SK-N-SH treated with all-trans-retinoic acid at 6 μM for 48 hours (cell line): Measurements from ENCODE around the gene GRIK4.

Experiments used
- ATAC-seq: fragments of 200-7000 bp; cut with Tn5 transposase; 3 replicates; pipeline ENCODE4 v1.9.1; 2020; ENCODE audit warnings: mild to moderate bottlenecking, moderate library complexity
- BACH2 ChIP-seq: fragments of 250-450 bp; sonication (Bioruptor Pico); IDR thresholded peaks from 2 replicates; pipeline ENCODE4 v1.9.0; 2021; ENCODE audit warnings: mild to moderate bottlenecking, borderline replicate concordance
- CREB5 ChIP-seq: fragments of 250-450 bp; sonication (Bioruptor Pico); IDR thresholded peaks from 2 replicates; pipeline ENCODE4 v1.5.1; 2020; ENCODE audit warnings: low read depth, mild to moderate bottlenecking, moderate library complexity
- CSDC2 ChIP-seq: fragments of 250-450 bp; sonication (Bioruptor Pico); IDR thresholded peaks from 2 replicates; pipeline ENCODE4 v1.5.0; 2020; ENCODE audit warnings: mild to moderate bottlenecking, moderate library complexity
- ESRRG ChIP-seq: fragments of 250-450 bp; sonication (Bioruptor Pico); IDR thresholded peaks from 2 replicates; pipeline ENCODE4 v1.6.1; 2021; ENCODE audit warnings: mild to moderate bottlenecking
- GLIS3 ChIP-seq: fragments of 250-450 bp; sonication (Bioruptor Pico); IDR thresholded peaks from 2 replicates; pipeline ENCODE4 v1.5.0; 2020; ENCODE audit warnings: mild to moderate bottlenecking, moderate library complexity
- ISL1 ChIP-seq: fragments of 250-450 bp; sonication (Bioruptor Pico); IDR thresholded peaks from 2 replicates; pipeline ENCODE4 v2.1.2; 2022; ENCODE audit warnings: mild to moderate bottlenecking, moderate library complexity
- OSR1 ChIP-seq: fragments of 250-450 bp; sonication (Bioruptor Pico); IDR thresholded peaks from 2 replicates; pipeline ENCODE4 v1.8.0; 2022; ENCODE audit warnings: moderate library complexity, mild to moderate bottlenecking, inconsistent platforms
- PPARA ChIP-seq: fragments of 250-450 bp; sonication (Bioruptor Pico); IDR thresholded peaks from 2 replicates; pipeline ENCODE4 v1.5.0; 2020; ENCODE audit warnings: mild to moderate bottlenecking, borderline replicate concordance
- RARB ChIP-seq: fragments of 250-450 bp; sonication (Bioruptor Pico); IDR thresholded peaks from 2 replicates; pipeline ENCODE4 v1.8.0; 2021; ENCODE audit warnings: mild to moderate bottlenecking, moderate library complexity
- SNAI2 ChIP-seq: fragments of 250-450 bp; sonication (Bioruptor Pico); IDR thresholded peaks from 2 replicates; pipeline ENCODE4 v1.5.0; 2020; ENCODE audit warnings: mild to moderate bottlenecking, moderate library complexity
- TCF4 ChIP-seq: fragments of 250-450 bp; sonication (Bioruptor Pico); IDR thresholded peaks from 2 replicates; pipeline ENCODE4 v1.8.0; 2021; ENCODE audit warnings: mild to moderate bottlenecking, moderate library complexity, borderline replicate concordance
- TOX ChIP-seq: fragments of 250-450 bp; sonication (Bioruptor Pico); IDR thresholded peaks from 2 replicates; pipeline ENCODE4 v1.8.0; 2021; ENCODE audit warnings: mild to moderate bottlenecking, moderate library complexity, borderline replicate concordance
- ZC3H10 ChIP-seq: fragments of 250-450 bp; sonication (Bioruptor Pico); IDR thresholded peaks from 2 replicates; pipeline ENCODE4 v1.5.1; 2021; ENCODE audit warnings: mild to moderate bottlenecking, moderate library complexity
- ZFP3 ChIP-seq: fragments of 250-450 bp; sonication (Bioruptor Pico); IDR thresholded peaks from 2 replicates; pipeline ENCODE4 v1.5.0; 2020; ENCODE audit warnings: mild to moderate bottlenecking, moderate library complexity
- ZFP30 ChIP-seq: fragments of 450-650 bp; formaldehyde crosslinking; IDR thresholded peaks from 2 replicates; pipeline ENCODE4 v1.5.0; 2022; ENCODE audit warnings: mild to moderate bottlenecking, moderate library complexity
- ZNF565 ChIP-seq: fragments of 450-650 bp; formaldehyde crosslinking; conservative IDR thresholded peaks from 2 replicates; pipeline ENCODE4 v1.5.0; 2020; ENCODE audit warnings: low read depth, mild to moderate bottlenecking, moderate library complexity
- ZNF8 ChIP-seq: fragments of 450-650 bp; formaldehyde crosslinking; IDR thresholded peaks from 2 replicates; pipeline ENCODE4 v1.5.0; 2020; ENCODE audit warnings: mild to moderate bottlenecking, moderate library complexity
- TF ChIP-seq, protein P1 (sequence below): fragments of 250-450 bp; sonication (Bioruptor Pico); IDR thresholded peaks from 2 replicates; pipeline ENCODE4 v1.5.0; 2020; ENCODE audit warnings: mild to moderate bottlenecking, moderate library complexity
- TF ChIP-seq, protein P2 (sequence below): fragments of 250-450 bp; sonication (Bioruptor Pico); IDR thresholded peaks from 2 replicates; pipeline ENCODE4 v1.8.0; 2020; ENCODE audit warnings: mild to moderate bottlenecking, moderate library complexity, borderline replicate concordance
- TF ChIP-seq, protein P3 (sequence below): fragments of 250-450 bp; sonication (Bioruptor Pico); IDR thresholded peaks from 2 replicates; pipeline ENCODE4 v1.5.1; 2021; ENCODE audit warnings: mild to moderate bottlenecking, moderate library complexity

GRIK4 gene

DNA sequence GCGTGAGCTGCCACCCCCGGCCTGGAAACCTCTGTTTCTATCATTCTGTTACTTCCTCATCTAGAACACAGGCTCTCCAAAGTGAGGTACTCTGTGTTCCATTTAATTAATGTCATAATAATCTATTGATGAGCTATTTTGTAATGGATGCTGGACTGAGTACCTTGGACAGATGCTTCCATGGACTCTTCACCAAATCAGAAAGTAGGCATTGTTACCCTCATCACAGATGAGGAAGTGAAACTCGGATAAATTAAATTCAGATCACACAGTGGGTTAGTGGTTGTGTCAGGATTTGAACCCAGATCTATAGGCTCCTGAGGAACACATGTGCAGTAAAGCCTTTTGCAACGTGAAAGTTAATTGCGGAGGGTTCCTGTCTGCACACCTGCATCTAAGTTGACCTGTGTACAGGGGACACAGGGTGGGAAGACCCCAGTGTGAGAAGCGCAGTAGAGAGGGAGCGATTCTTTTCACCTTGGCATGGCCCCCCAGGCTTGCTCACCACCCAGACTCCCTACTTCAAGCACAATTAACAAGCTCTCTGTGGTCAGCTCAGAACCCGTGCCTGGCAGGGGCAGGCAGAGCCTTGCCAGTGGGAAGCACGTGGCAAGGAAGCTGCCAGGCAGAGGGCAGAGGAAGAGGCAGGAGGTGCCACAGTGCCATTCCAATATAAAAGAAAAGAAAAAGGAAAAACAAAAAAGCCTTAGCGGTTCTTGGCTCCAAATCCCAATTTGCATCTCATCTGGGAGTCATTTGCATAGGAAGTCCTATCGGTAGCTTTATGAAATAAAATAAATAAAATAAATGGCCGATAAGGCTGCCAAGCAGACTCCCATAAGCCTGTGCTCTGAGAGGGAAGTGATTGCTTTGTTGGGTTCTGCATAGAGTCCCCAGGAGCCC, 239.3 kb downstream of the GRIK4 start:
- TF ChIP-seq ZNF8 (CRISPR knock-in tag), result no peak
- TF ChIP-seq ZFP30 (CRISPR knock-in tag), result no peak
- TF ChIP-seq, protein P1, sequence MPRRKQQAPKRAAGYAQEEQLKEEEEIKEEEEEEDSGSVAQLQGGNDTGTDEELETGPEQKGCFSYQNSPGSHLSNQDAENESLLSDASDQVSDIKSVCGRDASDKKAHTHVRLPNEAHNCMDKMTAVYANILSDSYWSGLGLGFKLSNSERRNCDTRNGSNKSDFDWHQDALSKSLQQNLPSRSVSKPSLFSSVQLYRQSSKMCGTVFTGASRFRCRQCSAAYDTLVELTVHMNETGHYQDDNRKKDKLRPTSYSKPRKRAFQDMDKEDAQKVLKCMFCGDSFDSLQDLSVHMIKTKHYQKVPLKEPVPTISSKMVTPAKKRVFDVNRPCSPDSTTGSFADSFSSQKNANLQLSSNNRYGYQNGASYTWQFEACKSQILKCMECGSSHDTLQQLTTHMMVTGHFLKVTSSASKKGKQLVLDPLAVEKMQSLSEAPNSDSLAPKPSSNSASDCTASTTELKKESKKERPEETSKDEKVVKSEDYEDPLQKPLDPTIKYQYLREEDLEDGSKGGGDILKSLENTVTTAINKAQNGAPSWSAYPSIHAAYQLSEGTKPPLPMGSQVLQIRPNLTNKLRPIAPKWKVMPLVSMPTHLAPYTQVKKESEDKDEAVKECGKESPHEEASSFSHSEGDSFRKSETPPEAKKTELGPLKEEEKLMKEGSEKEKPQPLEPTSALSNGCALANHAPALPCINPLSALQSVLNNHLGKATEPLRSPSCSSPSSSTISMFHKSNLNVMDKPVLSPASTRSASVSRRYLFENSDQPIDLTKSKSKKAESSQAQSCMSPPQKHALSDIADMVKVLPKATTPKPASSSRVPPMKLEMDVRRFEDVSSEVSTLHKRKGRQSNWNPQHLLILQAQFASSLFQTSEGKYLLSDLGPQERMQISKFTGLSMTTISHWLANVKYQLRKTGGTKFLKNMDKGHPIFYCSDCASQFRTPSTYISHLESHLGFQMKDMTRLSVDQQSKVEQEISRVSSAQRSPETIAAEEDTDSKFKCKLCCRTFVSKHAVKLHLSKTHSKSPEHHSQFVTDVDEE (CRISPR knock-in tag), result no peak
- TF ChIP-seq, protein P2, sequence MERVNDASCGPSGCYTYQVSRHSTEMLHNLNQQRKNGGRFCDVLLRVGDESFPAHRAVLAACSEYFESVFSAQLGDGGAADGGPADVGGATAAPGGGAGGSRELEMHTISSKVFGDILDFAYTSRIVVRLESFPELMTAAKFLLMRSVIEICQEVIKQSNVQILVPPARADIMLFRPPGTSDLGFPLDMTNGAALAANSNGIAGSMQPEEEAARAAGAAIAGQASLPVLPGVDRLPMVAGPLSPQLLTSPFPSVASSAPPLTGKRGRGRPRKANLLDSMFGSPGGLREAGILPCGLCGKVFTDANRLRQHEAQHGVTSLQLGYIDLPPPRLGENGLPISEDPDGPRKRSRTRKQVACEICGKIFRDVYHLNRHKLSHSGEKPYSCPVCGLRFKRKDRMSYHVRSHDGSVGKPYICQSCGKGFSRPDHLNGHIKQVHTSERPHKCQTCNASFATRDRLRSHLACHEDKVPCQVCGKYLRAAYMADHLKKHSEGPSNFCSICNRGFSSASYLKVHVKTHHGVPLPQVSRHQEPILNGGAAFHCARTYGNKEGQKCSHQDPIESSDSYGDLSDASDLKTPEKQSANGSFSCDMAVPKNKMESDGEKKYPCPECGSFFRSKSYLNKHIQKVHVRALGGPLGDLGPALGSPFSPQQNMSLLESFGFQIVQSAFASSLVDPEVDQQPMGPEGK (CRISPR knock-in tag), result no peak
- TF ChIP-seq TCF4 (CRISPR knock-in tag), result no peak
- TF ChIP-seq ZFP3 (CRISPR knock-in tag), result no peak
- TF ChIP-seq SNAI2 (CRISPR knock-in tag), result no peak
- no peak for TF ChIP-seq ESRRG (CRISPR knock-in tag)
- no peak for TF ChIP-seq RARB
- no peak for TF ChIP-seq OSR1
- TF ChIP-seq ISL1 (CRISPR knock-in tag), result no peak
- no peak for TF ChIP-seq ZNF565 (CRISPR knock-in tag)
- TF ChIP-seq, protein P3, sequence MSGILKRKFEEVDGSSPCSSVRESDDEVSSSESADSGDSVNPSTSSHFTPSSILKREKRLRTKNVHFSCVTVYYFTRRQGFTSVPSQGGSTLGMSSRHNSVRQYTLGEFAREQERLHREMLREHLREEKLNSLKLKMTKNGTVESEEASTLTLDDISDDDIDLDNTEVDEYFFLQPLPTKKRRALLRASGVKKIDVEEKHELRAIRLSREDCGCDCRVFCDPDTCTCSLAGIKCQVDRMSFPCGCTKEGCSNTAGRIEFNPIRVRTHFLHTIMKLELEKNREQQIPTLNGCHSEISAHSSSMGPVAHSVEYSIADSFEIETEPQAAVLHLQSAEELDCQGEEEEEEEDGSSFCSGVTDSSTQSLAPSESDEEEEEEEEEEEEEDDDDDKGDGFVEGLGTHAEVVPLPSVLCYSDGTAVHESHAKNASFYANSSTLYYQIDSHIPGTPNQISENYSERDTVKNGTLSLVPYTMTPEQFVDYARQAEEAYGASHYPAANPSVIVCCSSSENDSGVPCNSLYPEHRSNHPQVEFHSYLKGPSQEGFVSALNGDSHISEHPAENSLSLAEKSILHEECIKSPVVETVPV (CRISPR knock-in tag), result no peak
- TF ChIP-seq CREB5 (CRISPR knock-in tag), result no peak
- no peak for TF ChIP-seq CSDC2 (CRISPR knock-in tag)
- TF ChIP-seq, all 23 proteins: peak for 0
- no peak for ATAC-seq

- ATAC-seq, result no peak
These were observed 240.0 kb downstream of the GRIK4 start for GRCh38 chr11:120751550-120751949.

More at GRCh38 chr11:120751550-120751949, 240.0 kb downstream of the GRIK4 start:
- TF ChIP-seq ZFP3 (CRISPR knock-in tag) (no peak), SNAI2 (CRISPR knock-in tag) (no peak), GLIS3 (CRISPR knock-in tag) (no peak), TOX (no peak), ZNF8 (CRISPR knock-in tag) (no peak), ZNF565 (CRISPR knock-in tag) (no peak), TCF4 (CRISPR knock-in tag) (no peak), ZC3H10 (no peak), RARB (no peak), CREB5 (CRISPR knock-in tag) (no peak), ISL1 (CRISPR knock-in tag) (no peak), PPARA (CRISPR knock-in tag) (no peak), OSR1 (no peak), BACH2 (CRISPR knock-in tag) (no peak)
- TF ChIP-seq, protein P3 (CRISPR knock-in tag), result no peak
